Limb (tissue), 2 donors: ENCODE results near the gene OTOA.
"Not testable (repeated sequence)": the region's sequence is repeated elsewhere in the genome, so short reads cannot be mapped to it uniquely, and the experiment has no call there.

ENCODE experiments used
- DNase-seq, 2 donors: peaks; one replicate each; pipeline ENCODE4 v3.0.0-alpha.2; 2016; ENCODE audit errors: extremely low spot score in 2 of 2

The OTOA gene

GRCh38 chr16:21719283-21719682 lies 55.5 kb downstream of the OTOA start:
- DNase-seq: no peak

DNA sequence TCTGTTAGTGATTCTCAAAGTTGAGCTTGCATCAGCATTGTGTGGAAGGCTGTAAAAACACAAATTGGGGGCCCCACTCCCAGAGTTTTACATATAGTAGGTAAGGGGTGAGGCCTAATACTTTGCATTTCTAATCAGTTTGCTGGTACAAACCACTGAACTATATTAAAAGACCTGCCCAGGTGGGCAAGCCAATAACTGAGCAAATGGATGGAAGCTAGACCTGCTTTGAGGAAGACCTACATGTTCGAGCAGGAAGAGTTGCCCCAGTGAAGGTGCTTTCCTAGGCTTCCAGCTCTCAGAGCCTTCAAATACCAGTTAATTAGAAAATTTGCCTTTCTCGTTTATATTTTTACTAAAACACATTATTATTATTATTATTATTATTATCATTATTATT lies 56.8 kb downstream of the OTOA start:
- DNase-seq: no peak

DNA sequence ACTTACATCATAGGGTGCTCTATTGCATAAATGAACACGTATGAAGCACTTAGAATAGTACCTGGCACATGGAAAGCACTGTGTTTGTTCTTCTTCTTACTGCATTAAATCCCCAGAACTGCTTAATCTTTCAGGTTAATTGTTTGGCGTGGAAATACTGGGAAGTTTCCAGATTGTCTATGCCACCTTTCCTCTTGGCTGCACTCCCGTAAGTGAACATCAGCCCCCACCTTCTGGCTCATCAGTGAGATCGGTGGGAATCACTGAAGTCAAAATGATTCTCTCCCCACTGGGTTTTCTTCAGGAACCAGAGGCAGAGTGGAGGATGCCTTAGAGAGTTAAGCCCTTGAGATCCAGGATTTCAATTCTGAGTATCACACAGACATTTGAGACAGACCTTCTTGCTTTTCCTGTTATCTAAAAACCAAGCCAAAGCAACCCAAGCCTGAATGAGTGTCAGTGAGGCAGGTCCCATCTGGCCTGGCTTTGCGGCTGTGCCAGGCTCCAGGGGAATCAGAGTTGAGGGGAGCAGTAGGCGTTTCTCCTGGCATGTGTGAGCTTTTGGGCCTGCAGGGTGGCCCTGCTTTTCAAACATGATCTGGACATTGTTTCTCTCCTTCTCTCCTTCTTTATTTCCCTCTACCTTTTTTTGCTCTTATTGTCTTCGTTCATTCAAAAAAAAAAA lies 59.1 kb downstream of the OTOA start:
- no peak for DNase-seq

GRCh38 chr16:21723532-21723931 lies 59.8 kb downstream of the OTOA start:
- no peak for DNase-seq

GRCh38 chr16:21727344-21727743 lies 63.6 kb downstream of the OTOA start:
- DNase-seq: no peak

- not testable (repeated sequence) for DNase-seq
These were observed 67.5 kb downstream of the OTOA start for GRCh38 chr16:21731233-21731632.

GRCh38 chr16:21740637-21741036 lies 76.9 kb downstream of the OTOA start:
- not testable (repeated sequence) for DNase-seq

DNA sequence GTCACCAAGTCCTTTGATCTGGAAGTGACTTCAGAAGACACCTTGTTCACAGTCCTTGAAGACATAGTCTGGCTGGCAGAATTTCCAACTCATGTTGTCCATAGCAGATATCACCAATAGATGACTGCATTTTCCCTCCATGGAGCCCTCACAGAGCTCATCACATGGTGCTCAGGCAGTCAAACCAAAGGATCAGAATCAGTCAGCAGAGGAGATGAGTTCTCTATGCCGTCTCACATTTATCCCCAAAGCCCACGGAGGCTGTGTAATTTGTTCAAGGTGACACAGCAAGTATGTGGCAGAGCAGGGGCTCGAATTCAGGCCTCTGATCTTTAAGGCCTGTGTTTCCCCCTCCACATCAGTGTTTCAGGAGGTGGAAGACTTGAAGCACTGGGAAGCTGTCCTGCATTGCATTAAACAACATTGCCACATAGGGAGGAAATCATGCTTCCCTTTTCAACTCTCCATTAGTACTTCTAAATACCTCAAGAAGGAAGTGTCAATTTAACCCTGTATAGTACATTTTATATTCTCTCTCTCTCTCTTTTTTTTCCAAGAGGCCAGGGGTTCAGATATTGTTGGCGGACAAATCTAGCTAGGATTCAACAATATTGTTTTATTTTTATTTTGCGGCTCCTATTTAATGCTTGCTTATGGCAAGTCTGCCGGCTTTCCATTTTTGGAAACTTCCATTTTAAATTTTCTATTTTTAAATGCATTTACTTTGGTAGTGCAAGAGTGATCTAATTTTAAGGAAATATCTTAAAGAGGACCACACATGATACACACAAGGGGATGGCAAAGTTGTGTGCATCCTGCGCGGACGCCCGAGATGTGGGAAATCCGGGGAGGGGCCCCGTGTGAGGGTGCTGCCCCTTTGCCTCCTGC lies 92.7 kb downstream of the OTOA start:
- DNase-seq: peak in 1 of 2 donors; percentile 0

- not testable (repeated sequence) for DNase-seq
These were observed 93.4 kb downstream of the OTOA start for GRCh38 chr16:21757080-21757671.

DNA sequence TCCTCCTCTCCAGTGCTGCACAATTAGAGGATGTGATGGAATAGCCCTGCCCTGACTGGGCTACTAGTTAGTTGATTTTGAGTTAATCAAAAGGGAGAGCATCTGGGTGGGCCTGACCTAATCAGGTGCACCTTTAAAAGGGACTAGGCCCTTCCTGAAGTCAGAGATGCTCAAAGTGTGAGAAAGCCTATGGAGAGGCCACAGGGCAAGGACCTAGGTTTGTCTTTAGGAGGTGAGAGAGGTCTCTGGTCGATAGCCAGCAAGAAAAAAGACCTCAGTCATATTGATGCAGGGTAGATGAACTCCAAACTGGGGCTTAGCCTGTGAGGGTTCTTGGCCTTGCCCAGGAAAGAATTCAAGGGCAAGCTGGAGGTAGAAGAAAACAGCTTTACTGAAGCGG lies 104.5 kb downstream of the OTOA start:
- DNase-seq: not testable (repeated sequence)

GRCh38 chr16:21768810-21769209 lies 105.0 kb downstream of the OTOA start:
- DNase-seq: not testable (repeated sequence)

- DNase-seq: not testable (repeated sequence)
These were observed 105.5 kb downstream of the OTOA start for GRCh38 chr16:21769284-21769683.

DNA sequence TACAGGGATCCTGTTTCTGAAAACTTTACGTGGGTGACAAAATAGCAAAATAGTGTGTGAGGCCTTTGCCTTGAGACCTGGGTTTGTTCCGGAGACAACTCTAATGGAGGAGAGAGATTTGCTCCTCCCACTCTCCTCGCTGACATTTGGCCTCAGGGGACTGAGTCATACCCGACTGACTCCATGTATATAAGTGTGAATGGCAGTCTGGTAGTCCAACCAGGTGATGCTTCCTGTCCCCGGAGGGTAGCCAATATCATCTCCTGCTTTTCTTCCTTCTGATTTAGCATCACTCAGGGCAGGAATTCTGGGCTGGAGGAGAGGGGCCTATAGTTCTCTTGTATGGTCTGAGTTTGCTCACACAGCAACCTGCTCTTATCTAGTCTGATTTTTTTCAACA lies 106.8 kb downstream of the OTOA start:
- DNase-seq: not testable (repeated sequence)

GRCh38 chr16:21772547-21773206 lies 108.9 kb downstream of the OTOA start:
- not testable (repeated sequence) for DNase-seq

DNA sequence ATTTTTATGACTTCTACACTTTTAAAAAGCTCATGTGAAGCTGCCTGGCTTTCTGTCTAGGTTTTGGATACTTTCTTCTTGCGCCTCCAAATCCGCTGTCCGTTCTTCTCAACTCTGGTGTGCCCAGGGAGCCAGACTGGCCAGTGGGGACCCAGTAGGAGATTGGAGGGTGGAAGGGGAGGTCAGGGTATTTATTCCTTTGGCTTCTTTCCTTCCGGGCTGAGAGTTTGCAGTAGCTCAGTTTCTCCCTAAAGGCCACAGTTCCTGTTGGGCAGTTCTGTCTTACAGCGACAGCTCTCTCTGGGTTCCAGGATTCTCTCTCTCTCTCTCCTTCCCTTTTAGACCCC lies 109.4 kb downstream of the OTOA start:
- not testable (repeated sequence) for DNase-seq

- DNase-seq: not testable (repeated sequence)
These were observed 116.8 kb downstream of the OTOA start for GRCh38 chr16:21780525-21780924.

DNA sequence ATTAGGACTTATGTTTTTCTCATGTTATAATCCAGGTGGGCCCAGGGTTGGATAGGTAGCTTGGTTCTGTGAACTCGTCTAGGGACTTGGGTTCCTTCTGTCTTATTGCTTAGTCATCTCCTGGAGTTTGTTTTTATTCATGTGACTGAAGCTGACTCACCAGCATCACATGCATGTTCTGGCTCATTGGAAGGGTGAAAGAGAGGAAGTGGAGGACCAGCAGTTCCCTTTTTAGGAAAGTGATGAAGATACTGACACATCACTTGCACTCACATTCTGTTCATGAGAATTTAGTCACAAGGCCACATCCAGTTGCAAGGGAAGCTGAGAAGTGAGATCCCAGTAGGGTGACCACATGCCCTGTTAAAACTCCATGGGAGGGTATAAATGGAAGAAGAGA lies 126.7 kb downstream of the OTOA start:
- not testable (repeated sequence) for DNase-seq

DNA sequence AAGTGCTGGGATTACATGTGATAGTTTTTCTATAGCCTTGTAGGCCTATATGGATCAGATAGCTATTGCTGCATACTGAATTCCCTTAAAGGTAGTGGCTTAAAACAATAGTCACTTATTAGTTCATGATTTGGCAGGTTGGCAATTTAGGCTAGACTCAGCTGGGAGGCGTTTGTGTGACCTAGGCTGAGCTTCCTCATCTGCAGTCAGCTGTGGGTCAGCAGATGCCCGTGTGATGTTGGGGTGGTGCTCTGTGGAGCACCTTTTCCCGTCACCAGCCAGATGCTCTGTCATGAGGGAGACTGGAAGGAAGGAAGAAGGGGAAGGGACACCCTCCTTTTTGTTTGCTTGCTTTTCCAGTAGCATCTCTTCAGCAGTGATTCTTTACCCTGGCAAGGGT lies 129.5 kb downstream of the OTOA start:
- DNase-seq: not testable (repeated sequence)

DNA sequence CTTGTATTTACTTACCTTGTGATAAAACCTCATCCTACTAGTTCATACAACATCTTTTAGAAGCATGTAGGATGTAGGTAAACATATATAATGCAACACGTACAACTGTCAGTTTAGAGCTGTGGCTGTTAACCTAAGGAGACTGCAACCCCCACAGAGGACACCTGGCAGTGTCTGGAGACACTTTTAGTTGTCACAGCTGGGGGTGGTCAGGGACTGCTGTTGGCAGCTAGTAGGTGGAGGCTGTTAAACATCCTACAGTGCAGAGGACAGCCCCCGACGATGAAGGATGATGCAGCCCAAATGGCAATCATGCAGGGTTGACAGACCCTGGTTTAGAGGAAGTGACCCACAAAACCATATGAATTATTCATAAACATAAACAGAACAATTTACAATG lies 134.8 kb downstream of the OTOA start:
- DNase-seq: not testable (repeated sequence)

- peak in 1 of 2 donors; percentile 29 for DNase-seq
These were observed 138.0 kb downstream of the OTOA start for GRCh38 chr16:21801538-21802374.

- DNase-seq: not testable (repeated sequence)
These were observed 138.6 kb downstream of the OTOA start for GRCh38 chr16:21802375-21802663.
